Thyroid gland (tissue), 4 donors: ENCODE data around the gene KITLG.

Experiments used
- CTCF ChIP-seq, 6 experiments: fragments of 200-600 bp in 3 of 6; fragments of 450-650 bp in 3 of 6; sonication (generic) in 3 of 6; IDR thresholded peaks; one replicate each; pipeline ENCODE4 v1.5.1; 2016 to 2019; ENCODE audit warnings: antibody characterized with exemption in 6 of 6, mild to moderate bottlenecking in 2 of 6, inconsistent platforms in 1 of 6, moderate library complexity in 1 of 6
- POLR2A ChIP-seq, 2 donors: fragments of 450-650 bp; IDR thresholded peaks; one replicate each; pipeline ENCODE4 v1.6.1; 2017; ENCODE audit warnings: antibody characterized with exemption in 2 of 2, mild to moderate bottlenecking in 2 of 2, moderate library complexity in 1 of 2

- no peak for TF ChIP-seq CTCF (IDR thresholded peaks at IDR 0.05)
- no peak for TF ChIP-seq POLR2A (IDR thresholded peaks at IDR 0.05)
Measured at GRCh38 chr12:88507270-88507669, 73.0 kb downstream of the KITLG start.
